ENCODE data around the gene DBNL. TPM values are rescaled to one million over a fixed set of nuclear protein-coding genes. Genes with fewer than 3 reads are reported as not detected.
A peak's percentile ranks its signal among the peaks of the same experiment; 100 is the strongest.

The DBNL gene
- total RNA-seq, 2 donors from 2014 or later: 173 to 202 TPM

DNA sequence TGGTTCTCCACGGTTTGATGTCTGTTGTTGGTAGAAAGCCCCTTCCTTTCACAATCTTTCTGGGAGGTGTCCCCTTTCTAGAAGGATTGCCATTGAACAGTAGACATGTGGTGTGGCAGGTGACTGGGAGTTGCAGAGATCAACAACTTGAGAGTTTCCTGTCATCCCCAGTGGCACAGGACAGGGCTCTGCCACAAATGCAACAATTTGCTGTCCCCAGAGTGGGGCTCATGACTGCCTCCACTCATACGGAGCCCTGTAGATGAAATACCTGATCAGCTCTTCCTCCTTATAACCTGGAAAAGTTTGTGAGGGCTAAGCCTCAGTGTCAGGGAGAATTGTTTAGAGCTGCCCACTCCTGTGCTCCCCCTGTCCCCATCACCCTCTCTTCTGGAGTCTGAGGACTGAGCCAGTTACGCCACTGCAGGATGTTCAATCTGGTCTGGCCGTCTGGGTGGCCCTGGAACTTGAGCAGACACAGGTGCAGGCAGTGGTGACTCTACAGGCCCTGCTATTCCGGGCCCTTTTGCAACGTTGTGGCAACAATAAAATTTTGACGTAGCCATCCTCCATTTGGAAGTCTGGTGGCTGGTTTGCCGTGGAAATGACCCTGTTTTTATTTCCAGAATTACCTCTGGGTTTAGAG lies 6.5 kb downstream of the DBNL start:
- ATAC-seq (no peak), DNase-seq (ENCODE audit: low spot score) (peak; percentile 52)
- Mint-ChIP-seq H3K36me3 (peaks cover 25% of the 10 kb centered on the region), H3K9me3 (no peaks in the 10 kb centered on the region), H3K4me3 (no peak overlapping the region), H3K4me1 (ENCODE audit: low read depth in 2 of 2) (peaks cover 29 to 35% of the 10 kb centered on the region in 2 donors), H3K27me3 (no peaks in the 10 kb centered on the region), H3K27ac (no peak overlapping the region)

- Mint-ChIP-seq H3K27me3 (no peaks in the 10 kb centered on the region), H3K9me3 (no peaks in the 10 kb centered on the region), H3K27ac (no peak overlapping the region), H3K4me3 (no peak overlapping the region), H3K36me3 (peaks cover 21% of the 10 kb centered on the region), H3K4me1 (ENCODE audit: low read depth in 2 of 2) (peaks cover 25 to 31% of the 10 kb centered on the region in 2 donors)
- no peak for ATAC-seq
- peak; percentile 29 for DNase-seq (ENCODE audit: low spot score)
These were observed 7.2 kb downstream of the DBNL start for GRCh38 chr7:44051611-44052220.

DNA sequence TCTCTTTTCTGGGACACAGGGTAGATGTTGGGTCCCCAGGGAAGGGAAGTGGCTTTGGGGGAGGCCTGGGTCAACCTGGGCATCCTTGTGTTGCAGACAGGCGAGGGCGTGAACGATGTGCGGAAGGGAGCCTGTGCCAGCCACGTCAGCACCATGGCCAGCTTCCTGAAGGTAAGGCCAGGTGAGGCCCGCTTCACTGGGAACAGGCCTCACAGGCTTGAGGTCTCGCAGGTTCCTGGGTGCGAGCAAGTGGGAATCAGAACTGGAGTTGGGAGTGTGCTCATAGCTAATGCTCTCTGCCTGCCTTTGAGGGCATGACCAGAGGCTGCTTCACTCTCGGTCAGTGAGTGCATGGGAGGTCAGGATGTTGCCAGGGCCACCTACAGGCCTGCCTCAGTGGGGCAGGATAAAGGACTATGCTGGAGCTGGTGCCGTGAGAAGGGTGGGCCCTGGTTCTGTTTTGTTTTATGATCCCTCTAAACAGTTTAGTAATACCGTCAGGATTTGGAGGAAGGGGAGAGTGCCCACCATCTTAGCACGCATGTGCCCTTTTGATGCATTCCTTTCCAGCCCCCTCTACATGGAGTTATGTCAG lies 8.4 kb downstream of the DBNL start:
- H3K9me3 Mint-ChIP-seq: no peaks in the 10 kb centered on the region
- H3K4me1 Mint-ChIP-seq (ENCODE audit: low read depth in 2 of 2): peaks cover 16 to 27% of the 10 kb centered on the region in 2 donors
- H3K4me3 Mint-ChIP-seq: no peak overlapping the region
- no peak overlapping the region for H3K27ac Mint-ChIP-seq
- DNase-seq (ENCODE audit: low spot score) (peak; percentile 50), ATAC-seq (peak; percentile 28 to 32)
- peaks cover 12% of the 10 kb centered on the region for H3K36me3 Mint-ChIP-seq
- no peaks in the 10 kb centered on the region for H3K27me3 Mint-ChIP-seq

DNA sequence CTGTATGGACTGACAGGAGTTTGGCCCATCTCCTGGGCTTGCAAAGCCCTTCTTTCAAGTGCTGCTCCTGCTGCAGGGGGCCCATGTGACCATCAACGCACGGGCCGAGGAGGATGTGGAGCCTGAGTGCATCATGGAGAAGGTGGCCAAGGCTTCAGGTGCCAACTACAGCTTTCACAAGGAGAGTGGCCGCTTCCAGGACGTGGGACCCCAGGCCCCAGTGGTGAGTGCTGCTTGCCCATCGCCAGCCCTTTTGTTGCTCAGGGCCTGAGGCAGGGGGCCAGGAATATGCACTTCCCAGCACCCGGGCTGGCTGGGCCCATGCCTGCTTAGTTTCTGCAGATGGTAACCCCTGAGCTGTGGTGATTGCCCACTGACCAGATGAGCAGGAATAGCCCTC lies 12.2 kb downstream of the DBNL start:
- H3K36me3 Mint-ChIP-seq: peaks cover 12% of the 10 kb centered on the region
- DNase-seq (ENCODE audit: low spot score) (peak; percentile 23), ATAC-seq (no peak)
- peaks cover 9 to 18% of the 10 kb centered on the region in 2 donors for H3K4me1 Mint-ChIP-seq (ENCODE audit: low read depth in 2 of 2)
- no peak overlapping the region for H3K27ac Mint-ChIP-seq
- H3K27me3 Mint-ChIP-seq: no peaks in the 10 kb centered on the region
- H3K4me3 Mint-ChIP-seq: no peak overlapping the region
- no peaks in the 10 kb centered on the region for H3K9me3 Mint-ChIP-seq

GRCh38 chr7:44057181-44057848 lies 12.8 kb downstream of the DBNL start:
- H3K27me3 Mint-ChIP-seq: no peaks in the 10 kb centered on the region
- peaks cover 9 to 18% of the 10 kb centered on the region in 2 donors for H3K4me1 Mint-ChIP-seq (ENCODE audit: low read depth in 2 of 2)
- DNase-seq (ENCODE audit: low spot score): peak; percentile 35
- no peaks in the 10 kb centered on the region for H3K9me3 Mint-ChIP-seq
- H3K36me3 Mint-ChIP-seq: peaks cover 12% of the 10 kb centered on the region
- no peak overlapping the region for H3K27ac Mint-ChIP-seq
- no peak overlapping the region for H3K4me3 Mint-ChIP-seq
- ATAC-seq: no peak

- Mint-ChIP-seq H3K27me3 (no peaks in the 10 kb centered on the region), H3K36me3 (peaks cover 12% of the 10 kb centered on the region), H3K4me1 (ENCODE audit: low read depth in 2 of 2) (peaks cover 9 to 18% of the 10 kb centered on the region in 2 donors), H3K27ac (peak overlapping the region in 1 of 2 donors; percentile 19), H3K9me3 (no peaks in the 10 kb centered on the region), H3K4me3 (no peak overlapping the region)
- DNase-seq (ENCODE audit: low spot score) (peak; percentile 46), ATAC-seq (no peak)
These were observed 13.6 kb downstream of the DBNL start for GRCh38 chr7:44057849-44058758.

DNA sequence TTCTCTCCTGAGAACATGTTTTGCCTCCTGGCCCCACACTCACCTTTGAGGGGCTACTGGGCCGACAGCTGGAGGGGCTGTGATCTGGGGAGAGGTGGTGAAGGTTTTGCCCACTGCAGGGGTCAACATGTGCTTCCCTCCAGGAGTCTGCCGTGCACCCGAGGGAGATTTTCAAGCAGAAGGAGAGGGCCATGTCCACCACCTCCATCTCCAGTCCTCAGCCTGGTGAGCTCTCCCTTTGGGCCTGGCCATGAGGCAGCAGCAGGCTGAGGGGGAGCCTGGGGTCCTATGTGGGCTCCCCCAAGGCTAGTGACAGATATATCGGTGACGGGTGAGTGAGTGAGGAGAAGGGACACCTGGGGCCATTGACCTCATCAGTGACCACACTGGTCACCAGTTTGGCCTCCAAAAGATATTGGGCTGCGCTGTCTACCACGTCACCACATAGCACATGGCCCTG lies 14.3 kb downstream of the DBNL start:
- Mint-ChIP-seq H3K4me1 (ENCODE audit: low read depth in 2 of 2) (peaks cover 9 to 18% of the 10 kb centered on the region in 2 donors), H3K4me3 (no peak overlapping the region), H3K27ac (peak overlapping the region in 1 of 2 donors; percentile 19), H3K9me3 (no peaks in the 10 kb centered on the region), H3K36me3 (peaks cover 12% of the 10 kb centered on the region), H3K27me3 (no peaks in the 10 kb centered on the region)
- DNase-seq (ENCODE audit: low spot score): peak; percentile 40
- ATAC-seq: no peak

- peak; percentile 51 for DNase-seq (ENCODE audit: low spot score)
- Mint-ChIP-seq H3K9me3 (no peaks in the 10 kb centered on the region), H3K36me3 (peaks cover 12% of the 10 kb centered on the region), H3K4me1 (ENCODE audit: low read depth in 2 of 2) (peaks cover 9 to 18% of the 10 kb centered on the region in 2 donors), H3K27ac (no peak overlapping the region), H3K4me3 (no peak overlapping the region), H3K27me3 (no peaks in the 10 kb centered on the region)
- no peak for ATAC-seq
These were observed 15.0 kb downstream of the DBNL start for GRCh38 chr7:44059219-44060090.

DNA sequence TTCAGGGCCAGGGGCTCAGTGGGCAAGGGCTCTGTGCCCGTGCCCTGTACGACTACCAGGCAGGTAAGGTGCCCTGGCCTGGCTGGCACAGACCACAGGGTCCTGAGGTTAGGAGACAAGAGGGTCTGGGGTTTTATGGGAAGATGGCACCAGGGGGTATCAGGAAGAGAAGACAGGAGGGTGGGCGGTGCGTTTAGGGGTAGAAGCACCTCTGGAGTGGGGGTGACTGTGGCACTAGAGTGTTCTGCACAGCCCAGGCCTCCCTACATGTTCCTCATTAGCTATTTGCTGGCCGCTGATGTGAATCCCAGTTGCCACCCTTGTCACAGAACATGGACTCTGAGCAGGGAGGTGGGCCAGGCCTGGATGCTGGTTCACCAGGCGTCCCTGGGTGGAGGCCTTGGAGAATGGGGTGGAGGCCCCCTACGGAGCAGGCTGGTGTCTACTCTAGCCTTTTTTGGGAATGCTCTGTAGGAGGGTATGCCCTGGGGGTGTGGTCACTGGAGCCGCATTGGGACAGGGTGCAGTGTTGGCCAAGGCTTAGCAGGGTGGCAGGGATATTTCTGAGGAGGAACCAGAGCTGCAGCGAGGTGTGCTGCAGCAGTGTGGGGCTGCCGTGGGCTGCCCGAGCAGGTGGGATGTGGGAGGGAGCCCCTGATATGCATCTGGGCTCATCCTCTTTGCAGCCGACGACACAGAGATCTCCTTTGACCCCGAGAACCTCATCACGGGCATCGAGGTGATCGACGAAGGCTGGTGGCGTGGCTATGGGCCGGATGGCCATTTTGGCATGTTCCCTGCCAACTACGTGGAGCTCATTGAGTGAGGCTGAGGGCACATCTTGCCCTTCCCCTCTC lies 15.8 kb downstream of the DBNL start:
- Mint-ChIP-seq H3K36me3 (peaks cover 7% of the 10 kb centered on the region), H3K27me3 (no peaks in the 10 kb centered on the region)

DNA sequence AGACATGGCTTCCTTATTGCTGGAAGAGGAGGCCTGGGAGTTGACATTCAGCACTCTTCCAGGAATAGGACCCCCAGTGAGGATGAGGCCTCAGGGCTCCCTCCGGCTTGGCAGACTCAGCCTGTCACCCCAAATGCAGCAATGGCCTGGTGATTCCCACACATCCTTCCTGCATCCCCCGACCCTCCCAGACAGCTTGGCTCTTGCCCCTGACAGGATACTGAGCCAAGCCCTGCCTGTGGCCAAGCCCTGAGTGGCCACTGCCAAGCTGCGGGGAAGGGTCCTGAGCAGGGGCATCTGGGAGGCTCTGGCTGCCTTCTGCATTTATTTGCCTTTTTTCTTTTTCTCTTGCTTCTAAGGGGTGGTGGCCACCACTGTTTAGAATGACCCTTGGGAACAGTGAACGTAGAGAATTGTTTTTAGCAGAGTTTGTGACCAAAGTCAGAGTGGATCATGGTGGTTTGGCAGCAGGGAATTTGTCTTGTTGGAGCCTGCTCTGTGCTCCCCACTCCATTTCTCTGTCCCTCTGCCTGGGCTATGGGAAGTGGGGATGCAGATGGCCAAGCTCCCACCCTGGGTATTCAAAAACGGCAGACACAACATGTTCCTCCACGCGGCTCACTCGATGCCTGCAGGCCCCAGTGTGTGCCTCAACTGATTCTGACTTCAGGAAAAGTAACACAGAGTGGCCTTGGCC lies 16.6 kb downstream of the DBNL start:
- DNase-seq (ENCODE audit: low spot score) (peak; percentile 34), ATAC-seq (no peak)
- H3K27ac Mint-ChIP-seq: no peak overlapping the region
- H3K4me3 Mint-ChIP-seq: no peak overlapping the region
- peaks cover 2 to 11% of the 10 kb centered on the region in 2 donors for H3K4me1 Mint-ChIP-seq (ENCODE audit: low read depth in 2 of 2)
- no peaks in the 10 kb centered on the region for H3K9me3 Mint-ChIP-seq
- H3K27me3 Mint-ChIP-seq: no peaks in the 10 kb centered on the region
- H3K36me3 Mint-ChIP-seq: peaks cover 2% of the 10 kb centered on the region

More for the DNA sequence above, 15.8 kb downstream of the DBNL start:
- no peak overlapping the region for H3K27ac Mint-ChIP-seq
- H3K4me1 Mint-ChIP-seq (ENCODE audit: low read depth in 2 of 2): peaks cover 9 to 15% of the 10 kb centered on the region in 2 donors
- H3K4me3 Mint-ChIP-seq: no peak overlapping the region
- H3K9me3 Mint-ChIP-seq: no peaks in the 10 kb centered on the region
- DNase-seq (ENCODE audit: low spot score) (peak; percentile 56), ATAC-seq (no peak)

DNA sequence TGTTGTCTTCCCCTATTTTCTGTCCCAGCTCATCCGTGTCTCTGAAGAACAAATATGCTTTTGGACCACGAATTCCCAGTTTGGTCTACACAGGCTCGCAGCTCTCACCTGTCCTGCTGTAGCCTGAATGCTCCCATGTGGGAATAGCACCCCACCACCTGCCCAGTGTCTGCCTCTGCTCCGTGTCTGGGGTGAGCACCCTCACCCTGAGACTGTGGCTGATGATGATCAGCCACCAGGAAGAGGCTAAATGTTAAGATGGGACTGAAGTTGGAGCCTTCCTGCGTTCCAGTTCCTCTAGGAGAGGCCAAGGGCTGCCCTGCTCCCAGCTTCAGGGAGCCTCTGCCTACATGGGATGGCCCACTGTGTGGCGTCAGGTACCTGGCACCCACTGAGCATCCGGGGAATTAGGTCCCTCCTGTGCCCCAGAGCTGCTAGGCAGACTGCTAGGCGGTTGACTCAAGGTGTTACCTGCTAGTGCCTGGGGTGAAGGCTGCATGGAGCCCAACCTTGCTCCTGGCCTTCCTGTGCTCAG lies 17.2 kb downstream of the DBNL start:
- no peaks in the 10 kb centered on the region for H3K36me3 Mint-ChIP-seq
- H3K4me1 Mint-ChIP-seq (ENCODE audit: low read depth in 2 of 2): peaks cover 1 to 11% of the 10 kb centered on the region in 2 donors
- no peak overlapping the region for H3K4me3 Mint-ChIP-seq
- ATAC-seq (no peak), DNase-seq (ENCODE audit: low spot score) (peak; percentile 6)
- no peak overlapping the region for H3K27ac Mint-ChIP-seq
- H3K9me3 Mint-ChIP-seq: no peaks in the 10 kb centered on the region
- H3K27me3 Mint-ChIP-seq: no peaks in the 10 kb centered on the region

Data from natural killer cell treated with Interleukin-12 subunit alpha and Interleukin-12 subunit beta and Interleukin-15 and Interleukin-18, amount 100 ng/mL, for 72 hours (primary cell).